OCI-LY7 (cell line): ENCODE measurements around the gene CIROP.

Source experiments
- CTCF ChIP-seq: fragments of 200-600 bp; sonication (generic); conservative IDR thresholded peaks from 2 replicates; pipeline ENCODE4 v1.5.1; 2014; ENCODE audit warnings: mild to moderate bottlenecking, antibody characterized with exemption, low read length, moderate library complexity, mixed read lengths
- EZH2phosphoT487 ChIP-seq: fragments of 200-600 bp; sonication (generic); IDR thresholded peaks from 2 replicates; pipeline ENCODE4 v1.6.1; 2018; ENCODE audit warnings: low read depth, borderline replicate concordance, mild to moderate bottlenecking, mixed run types, antibody characterized with exemption, low read length, moderate library complexity, mixed read lengths

DNA sequence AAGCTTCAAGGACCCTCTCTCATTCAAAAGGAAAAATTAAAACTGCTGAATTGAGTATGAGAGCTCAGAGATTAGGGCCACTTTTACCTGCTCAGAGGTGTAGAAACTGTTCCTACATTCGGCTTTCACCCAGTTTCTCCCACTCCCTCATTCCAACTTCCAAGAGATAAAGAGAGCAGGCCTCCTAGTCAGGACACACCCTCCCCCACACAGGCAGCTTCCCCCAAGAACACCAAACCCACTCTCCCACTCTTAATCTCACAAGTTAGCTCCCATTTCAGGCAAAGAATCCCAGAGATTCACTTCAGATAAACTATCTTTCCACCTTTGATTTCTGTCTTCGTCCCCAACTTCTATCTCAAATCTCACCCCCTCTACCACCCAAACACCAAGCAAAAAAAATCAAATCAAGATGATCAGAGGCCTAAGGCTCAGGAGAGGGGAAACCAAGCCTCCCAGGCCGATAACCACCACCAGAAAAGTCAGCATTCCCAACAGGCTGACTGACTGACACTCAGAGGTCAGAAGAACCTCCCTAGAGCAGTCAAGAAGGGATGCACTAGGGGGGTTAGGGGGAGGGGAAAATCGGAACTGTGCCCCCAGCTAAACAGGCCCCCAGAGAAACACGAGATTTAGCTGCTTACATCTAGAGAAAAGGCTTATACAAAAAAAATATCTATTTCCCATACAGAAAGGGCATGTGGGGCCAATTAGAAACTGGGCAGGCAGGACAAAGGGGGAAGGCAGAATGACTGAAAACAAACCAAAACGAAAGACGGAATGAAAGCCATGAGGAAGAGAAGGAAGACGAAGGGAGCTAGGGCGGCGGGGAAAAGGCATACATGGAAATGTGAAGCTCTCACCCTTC lies 34.3 kb downstream of the CIROP start:
- TF ChIP-seq CTCF (no peak), EZH2phosphoT487 (no peak)
